Liver (tissue), 9 donors: ENCODE data around the gene CBX6. TPM values are rescaled to one million over a fixed set of nuclear protein-coding genes. Genes with fewer than 3 reads are reported as not detected.

Source experiments
- DNase-seq: peaks from one replicate; pipeline ENCODE4 v3.0.0-alpha.2; 2017; ENCODE audit warnings: low spot score
- H3K27ac ChIP-seq, 2 donors: one replicate each; pipeline ENCODE4 v1.7.0; 2013; ENCODE audit warnings: inconsistent platforms in 2 of 2, low read length in 2 of 2, control low read depth in 1 of 2, low read depth in 1 of 2, mild to moderate bottlenecking in 1 of 2
- H3K27me3 ChIP-seq, 4 donors: one replicate each; pipeline versions ENCODE4 v1.6.1 to v1.7.0; 2013; ENCODE audit warnings: low read length in 3 of 4, inconsistent platforms in 1 of 4, mild to moderate bottlenecking in 1 of 4, moderate library complexity in 1 of 4; ENCODE audit not compliant: control insufficient read depth in 4 of 4, insufficient read depth in 4 of 4
- H3K36me3 ChIP-seq, 4 donors: one replicate each; pipeline versions ENCODE4 v1.6.1 to v1.7.0; 2013; ENCODE audit warnings: low read length in 3 of 4, mild to moderate bottlenecking in 3 of 4, low read depth in 1 of 4, moderate library complexity in 1 of 4; ENCODE audit not compliant: control insufficient read depth in 4 of 4, insufficient read depth in 3 of 4
- H3K4me1 ChIP-seq, 4 donors: one replicate each; pipeline versions ENCODE4 v1.6.1 to v1.7.0; 2013; ENCODE audit warnings: low read length in 3 of 4, mild to moderate bottlenecking in 3 of 4, moderate library complexity in 1 of 4; ENCODE audit not compliant: control insufficient read depth in 4 of 4, insufficient read depth in 4 of 4
- H3K4me3 ChIP-seq, 3 donors: one replicate each; pipeline versions ENCODE4 v1.6.1 to v1.7.0; 2013; ENCODE audit warnings: low read length in 3 of 3, control low read depth in 1 of 3, low read depth in 1 of 3, mild to moderate bottlenecking in 1 of 3
- H3K9ac ChIP-seq, 2 donors: one replicate each; pipeline ENCODE4 v1.7.0; 2013; ENCODE audit warnings: low read length in 2 of 2, mild to moderate bottlenecking in 2 of 2, moderate library complexity in 2 of 2, control low read depth in 1 of 2, low read depth in 1 of 2
- H3K9me3 ChIP-seq, 4 donors: one replicate each; pipeline versions ENCODE4 v1.6.1 to v1.7.0; 2013; ENCODE audit warnings: low read length in 3 of 4; ENCODE audit not compliant: control insufficient read depth in 4 of 4
- EGR1 ChIP-seq, 2 donors: IDR thresholded peaks; 2 replicates each; pipeline ENCODE4 v1.6.1; 2016 to 2018; ENCODE audit warnings: antibody characterized with exemption in 2 of 2, low read depth in 2 of 2
- FOXA2 ChIP-seq: IDR thresholded peaks from 2 replicates; pipeline ENCODE4 v1.6.1; 2016; ENCODE audit warnings: antibody characterized with exemption
- HNF4A ChIP-seq, 2 donors: conservative IDR thresholded peaks; 2 replicates each; pipeline ENCODE4 v1.6.1; 2016; ENCODE audit warnings: antibody characterized with exemption in 2 of 2, mild to moderate bottlenecking in 2 of 2
- JUND ChIP-seq, 2 donors: IDR thresholded peaks; 2 replicates each; pipeline ENCODE4 v1.6.1; 2016; ENCODE audit warnings: antibody characterized with exemption in 2 of 2
- NR2F2 ChIP-seq: IDR thresholded peaks from 2 replicates; pipeline ENCODE4 v1.6.1; 2016; ENCODE audit warnings: antibody characterized with exemption
- RAD21 ChIP-seq, 2 donors: IDR thresholded peaks; 2 replicates each; pipeline ENCODE4 v1.6.1; 2016; ENCODE audit warnings: antibody characterized with exemption in 2 of 2, mild to moderate bottlenecking in 2 of 2
- REST ChIP-seq: IDR thresholded peaks from 2 replicates; pipeline ENCODE4 v1.6.1; 2016; ENCODE audit warnings: antibody characterized with exemption, mild to moderate bottlenecking
- SP1 ChIP-seq: IDR thresholded peaks from 2 replicates; pipeline ENCODE4 v1.6.1; 2018; ENCODE audit warnings: antibody characterized with exemption, mild to moderate bottlenecking
- WGBS: extraction: QIAGEN DNeasy Blood & Tissue Kit; methylation state at CpG from one replicate; pipeline ENCODE4 v1.1.7; 2013; 5-methylcytosine and 5-hydroxymethylcytosine counted together
- polyA plus RNA-seq, 2 donors: library from polyadenylated mRNA; stranded (reverse) in 1 of 2; unstranded in 1 of 2; fragments of 200-250 nt in 1 of 2; fragments of >200 nt in 1 of 2; fragmentation: Nextera tagmentation in 1 of 2; extraction: Ambion mirVana in 1 of 2; gene quantifications; one replicate each; pipeline versions ENCODE4 v1.2.1 to v1.2.3, GENCODE V29; 2013 to 2015
- total RNA-seq, 2 donors: library from RNA; depleted of rRNA; stranded (reverse); fragments of >200 nt; gene quantifications; one replicate each; pipeline ENCODE4 v1.2.3, GENCODE V29; 2014
- TF ChIP-seq, protein P1 (sequence below): IDR thresholded peaks from 2 replicates; pipeline ENCODE4 v1.6.1; 2016; ENCODE audit warnings: antibody characterized with exemption
- donor health status: healthy.
- donor health status: healthy.
- donor health status: healthy.
- donor health status: healthy.
- donor health status: healthy.

CBX6 gene
- total and polyA plus RNA-seq, 4 donors, result 7.3 to 11.0 (median 10.2) TPM

DNA sequence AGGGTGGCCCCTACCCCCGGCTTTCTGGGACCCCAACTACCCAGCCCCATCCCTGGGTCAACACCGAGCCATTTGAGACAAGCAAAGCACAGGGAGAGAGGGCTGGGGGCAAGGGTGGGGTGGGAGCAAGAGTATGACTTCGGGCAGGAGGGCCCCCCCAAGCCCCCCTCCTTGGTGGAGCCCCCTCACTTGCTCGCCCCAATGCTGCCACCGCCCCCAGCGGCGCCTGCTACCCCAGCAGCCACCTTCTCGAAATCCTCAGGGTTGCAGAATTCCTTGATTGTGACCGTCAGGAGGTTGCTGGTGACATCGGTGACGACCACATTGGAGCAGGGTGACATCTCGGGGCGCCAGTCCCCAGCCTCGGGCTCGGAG, 6.0 kb downstream of the CBX6 start:
- Histone ChIP-seq H3K27me3 (no peaks in the 10 kb centered on the region), H3K27ac (no peak overlapping the region), H3K36me3 (peaks cover 0 to 7% (median 0%) of the 10 kb centered on the region in 4 donors), H3K4me1 (peaks cover 0 to 5% (median 2%) of the 10 kb centered on the region in 4 donors), H3K9ac (no peak overlapping the region), H3K9me3 (no peaks in the 10 kb centered on the region), H3K4me3 (no peak overlapping the region)
- TF ChIP-seq RAD21 (IDR thresholded peaks at IDR 0.05) (no peak), EGR1 (IDR thresholded peaks at IDR 0.05; ENCODE audit: low read depth in 2 of 2) (no peak), FOXA2 (no peak), HNF4A (conservative IDR thresholded peaks at IDR 0.05) (no peak), REST (no peak), NR2F2 (no peak)
- TF ChIP-seq, protein P1, sequence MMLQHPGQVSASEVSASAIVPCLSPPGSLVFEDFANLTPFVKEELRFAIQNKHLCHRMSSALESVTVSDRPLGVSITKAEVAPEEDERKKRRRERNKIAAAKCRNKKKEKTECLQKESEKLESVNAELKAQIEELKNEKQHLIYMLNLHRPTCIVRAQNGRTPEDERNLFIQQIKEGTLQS, result no peak
- WGBS, result 88% methylated on average over 15 of the region's 15 CpGs
- DNase-seq, result no peak

GRCh38 chr22:38865201-38866023, 6.6 kb downstream of the CBX6 start:
- H3K4me3 ChIP-seq, result no peak overlapping the region
- H3K36me3 ChIP-seq, result peaks cover 0 to 7% (median 0%) of the 10 kb centered on the region in 4 donors
- no peak for TF ChIP-seq FOXA2
- WGBS, result 87% methylated on average over 20 of the region's 20 CpGs
- no peak overlapping the region for H3K9ac ChIP-seq
- no peak for DNase-seq
- H3K27me3 ChIP-seq, result no peaks in the 10 kb centered on the region
- no peak overlapping the region for H3K27ac ChIP-seq
- no peaks in the 10 kb centered on the region for H3K9me3 ChIP-seq
- H3K4me1 ChIP-seq, result peaks cover 0 to 3% (median 1%) of the 10 kb centered on the region in 4 donors

GRCh38 chr22:38864361-38865191, 7.4 kb downstream of the CBX6 start:
- Histone ChIP-seq H3K9ac (no peak overlapping the region), H3K27me3 (no peaks in the 10 kb centered on the region), H3K4me3 (no peak overlapping the region), H3K4me1 (peaks cover 0 to 3% (median 0%) of the 10 kb centered on the region in 4 donors), H3K36me3 (peaks cover 0 to 7% (median 0%) of the 10 kb centered on the region in 4 donors), H3K9me3 (no peaks in the 10 kb centered on the region), H3K27ac (no peak overlapping the region)
- no peak for DNase-seq
- WGBS, result 80% methylated on average over 24 of the region's 24 CpGs
- TF ChIP-seq SP1, result no peak
- TF ChIP-seq JUND (IDR thresholded peaks at IDR 0.05), result no peak
